ENCODE results near the gene PSME3IP1. TPM values are rescaled to one million over a fixed set of nuclear protein-coding genes. Genes with fewer than 3 reads are reported as not detected.

The PSME3IP1 gene
- total and polyA plus RNA-seq, 2 experiments from 2014 or later = 64.2 to 73.2 TPM

DNA sequence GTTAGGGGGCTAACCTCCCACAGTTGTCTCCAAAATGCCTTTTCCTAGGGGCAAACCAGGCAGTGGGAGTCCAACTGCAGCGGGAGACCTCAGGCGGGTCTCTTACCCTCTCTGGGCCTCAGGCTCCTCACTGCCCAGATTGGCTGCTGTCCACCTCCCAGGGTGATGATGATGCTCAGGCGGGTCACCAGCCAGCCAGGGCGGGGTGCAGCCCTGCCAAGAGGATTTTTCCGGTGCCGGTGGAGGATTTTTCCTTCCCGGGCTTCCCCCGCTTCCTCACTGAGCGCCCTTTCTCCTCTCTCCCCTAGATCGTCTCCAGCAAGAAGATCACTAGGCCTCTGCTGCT lies 70.7 kb downstream of the PSME3IP1 start:
- TF ChIP-seq EZH2 (IDR thresholded peaks at IDR 0.05; ENCODE audit: borderline replicate concordance) = no peak
- TF ChIP-seq EZH2phosphoT487 (IDR thresholded peaks at IDR 0.05; ENCODE audit: low read depth, severe bottlenecking, unreplicated experiment) = no peak
- TF ChIP-seq, protein P1, sequence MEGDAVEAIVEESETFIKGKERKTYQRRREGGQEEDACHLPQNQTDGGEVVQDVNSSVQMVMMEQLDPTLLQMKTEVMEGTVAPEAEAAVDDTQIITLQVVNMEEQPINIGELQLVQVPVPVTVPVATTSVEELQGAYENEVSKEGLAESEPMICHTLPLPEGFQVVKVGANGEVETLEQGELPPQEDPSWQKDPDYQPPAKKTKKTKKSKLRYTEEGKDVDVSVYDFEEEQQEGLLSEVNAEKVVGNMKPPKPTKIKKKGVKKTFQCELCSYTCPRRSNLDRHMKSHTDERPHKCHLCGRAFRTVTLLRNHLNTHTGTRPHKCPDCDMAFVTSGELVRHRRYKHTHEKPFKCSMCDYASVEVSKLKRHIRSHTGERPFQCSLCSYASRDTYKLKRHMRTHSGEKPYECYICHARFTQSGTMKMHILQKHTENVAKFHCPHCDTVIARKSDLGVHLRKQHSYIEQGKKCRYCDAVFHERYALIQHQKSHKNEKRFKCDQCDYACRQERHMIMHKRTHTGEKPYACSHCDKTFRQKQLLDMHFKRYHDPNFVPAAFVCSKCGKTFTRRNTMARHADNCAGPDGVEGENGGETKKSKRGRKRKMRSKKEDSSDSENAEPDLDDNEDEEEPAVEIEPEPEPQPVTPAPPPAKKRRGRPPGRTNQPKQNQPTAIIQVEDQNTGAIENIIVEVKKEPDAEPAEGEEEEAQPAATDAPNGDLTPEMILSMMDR (IDR thresholded peaks at IDR 0.05; ENCODE audit: poor library complexity) = no peak
- no peak overlapping the region for H2AFZ ChIP-seq
- no peaks in the 10 kb centered on the region for H3K9me3 ChIP-seq (ENCODE audit: low read depth)
- no peaks in the 10 kb centered on the region for H4K20me1 ChIP-seq (ENCODE audit: insufficient read depth, poor library complexity, severe bottlenecking)
- DNase-seq (ENCODE audit: low spot score) = no peak
- H3K27ac ChIP-seq = peak overlapping the region; percentile 64
- no peaks in the 10 kb centered on the region for H3K4me1 ChIP-seq (ENCODE audit: insufficient read depth)
- H3K27me3 ChIP-seq = no peaks in the 10 kb centered on the region
- H3K4me3 ChIP-seq = no peak overlapping the region
- 77% methylated on average over 5 of the region's 10 CpGs for WGBS (ENCODE audit: low lambda C conversion rate, missing lambda C conversion rate)
- no peaks in the 10 kb centered on the region for H3K79me2 ChIP-seq
- H3K9me2 ChIP-seq (replicated peaks; ENCODE audit: insufficient read depth) = no peaks in the 10 kb centered on the region
- no peaks in the 10 kb centered on the region for H3K36me3 ChIP-seq (replicated peaks; ENCODE audit: insufficient read depth, low read depth)
- no peak overlapping the region for H3K4me2 ChIP-seq

DNA sequence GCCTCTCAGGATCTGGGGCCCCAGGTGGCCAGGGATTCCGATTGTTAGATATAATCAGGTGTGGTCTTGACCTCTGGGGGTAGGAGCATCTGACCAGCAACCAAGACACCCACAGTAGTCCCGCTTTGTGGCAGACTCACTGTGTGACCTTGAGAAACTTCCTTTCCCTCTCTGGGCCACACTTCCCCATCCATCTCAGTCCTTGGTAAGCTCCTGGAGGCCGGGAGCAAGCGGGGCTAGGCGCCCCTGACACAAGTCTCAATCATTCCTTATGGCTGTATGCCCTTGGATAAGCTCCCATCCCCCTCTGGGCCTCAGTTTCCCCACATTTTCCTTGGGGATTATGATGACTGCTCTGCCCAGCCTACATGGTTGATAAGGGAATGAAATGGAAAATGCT lies 72.2 kb downstream of the PSME3IP1 start:
- Histone ChIP-seq H3K27ac (no peak overlapping the region), H3K4me2 (no peak overlapping the region), H3K9me2 (replicated peaks; ENCODE audit: insufficient read depth) (no peaks in the 10 kb centered on the region), H3K79me2 (no peaks in the 10 kb centered on the region), H3K4me3 (no peak overlapping the region), H3K36me3 (replicated peaks; ENCODE audit: insufficient read depth, low read depth) (no peaks in the 10 kb centered on the region), H3K9me3 (ENCODE audit: low read depth) (no peaks in the 10 kb centered on the region), H4K20me1 (ENCODE audit: insufficient read depth, poor library complexity, severe bottlenecking) (no peaks in the 10 kb centered on the region), H3K4me1 (ENCODE audit: insufficient read depth) (no peaks in the 10 kb centered on the region), H2AFZ (no peak overlapping the region), H3K27me3 (no peaks in the 10 kb centered on the region)
- no peak for DNase-seq (ENCODE audit: low spot score)
- TF ChIP-seq EZH2phosphoT487 (IDR thresholded peaks at IDR 0.05; ENCODE audit: low read depth, severe bottlenecking, unreplicated experiment) = no peak
- 82% methylated on average over 5 of the region's 5 CpGs for WGBS (ENCODE audit: low lambda C conversion rate, missing lambda C conversion rate)

DNA sequence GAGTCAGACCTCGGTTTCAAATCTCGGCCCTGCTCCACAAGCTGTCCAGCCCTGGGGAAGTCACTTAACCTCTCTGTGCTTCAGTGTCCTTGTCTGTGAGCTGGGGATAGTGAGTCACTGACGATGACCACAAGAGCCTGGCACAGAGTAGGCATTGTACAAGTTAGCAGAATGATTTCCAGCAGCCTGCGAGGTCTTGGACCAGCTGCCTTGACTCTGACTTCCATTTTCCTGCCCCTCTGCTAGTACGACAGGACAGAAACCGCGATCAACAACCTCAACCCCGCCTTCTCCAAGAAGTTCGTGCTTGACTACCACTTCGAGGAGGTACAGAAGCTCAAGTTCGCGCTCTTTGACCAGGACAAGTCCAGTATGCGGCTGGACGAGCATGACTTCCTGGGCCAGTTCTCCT lies 72.8 kb downstream of the PSME3IP1 start:
- no peaks in the 10 kb centered on the region for H3K27me3 ChIP-seq
- DNase-seq (ENCODE audit: low spot score) = no peak
- whole genome bisulfite sequencing (ENCODE audit: low lambda C conversion rate, missing lambda C conversion rate) = 95% methylated on average over 14 of the region's 14 CpGs
- no peaks in the 10 kb centered on the region for H3K4me1 ChIP-seq (ENCODE audit: insufficient read depth)
- no peak overlapping the region for H3K27ac ChIP-seq
- H2AFZ ChIP-seq = no peak overlapping the region
- no peaks in the 10 kb centered on the region for H3K9me3 ChIP-seq (ENCODE audit: low read depth)
- no peaks in the 10 kb centered on the region for H4K20me1 ChIP-seq (ENCODE audit: insufficient read depth, poor library complexity, severe bottlenecking)
- no peaks in the 10 kb centered on the region for H3K36me3 ChIP-seq (replicated peaks; ENCODE audit: insufficient read depth, low read depth)
- no peaks in the 10 kb centered on the region for H3K79me2 ChIP-seq
- H3K4me2 ChIP-seq = no peak overlapping the region
- no peak overlapping the region for H3K4me3 ChIP-seq
- no peak for TF ChIP-seq EZH2phosphoT487 (IDR thresholded peaks at IDR 0.05; ENCODE audit: low read depth, severe bottlenecking, unreplicated experiment)
- TF ChIP-seq, protein P1 (IDR thresholded peaks at IDR 0.05; ENCODE audit: poor library complexity) = no peak
- TF ChIP-seq EZH2 (IDR thresholded peaks at IDR 0.05; ENCODE audit: borderline replicate concordance) = no peak
- H3K9me2 ChIP-seq (replicated peaks; ENCODE audit: insufficient read depth) = no peaks in the 10 kb centered on the region

DNA sequence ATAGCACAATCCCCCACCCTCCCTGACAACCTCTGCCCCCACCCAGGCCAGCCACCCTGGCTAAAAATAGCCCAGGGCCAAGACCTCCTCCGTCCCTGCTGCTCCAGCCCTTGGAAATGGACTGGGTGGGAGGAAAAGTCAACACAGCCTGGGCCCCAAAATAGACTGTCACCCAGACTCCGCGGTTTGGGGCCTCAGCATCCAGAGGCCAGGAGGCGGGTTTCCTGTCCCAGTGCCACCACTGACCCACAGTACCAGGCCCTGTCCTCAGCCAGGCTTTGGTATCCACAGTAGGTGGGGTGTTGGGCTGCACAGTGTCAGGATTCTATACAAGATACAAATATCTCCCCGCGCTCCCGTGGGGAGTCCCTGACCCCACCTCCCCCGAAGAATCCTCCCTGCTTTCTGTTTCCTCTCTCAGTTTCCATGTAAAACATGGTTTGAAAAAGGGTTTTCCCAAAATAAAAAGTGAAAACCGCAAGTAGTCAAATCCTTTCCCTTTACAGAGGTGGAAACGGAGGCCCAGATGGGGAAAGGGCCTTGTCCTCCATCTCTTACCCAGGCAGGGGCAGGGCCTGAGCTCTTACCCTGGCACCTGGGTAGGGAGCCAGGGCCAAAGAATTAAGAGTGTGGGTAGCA lies 73.3 kb downstream of the PSME3IP1 start:
- DNase-seq (ENCODE audit: low spot score) = no peak
- Histone ChIP-seq H3K4me1 (ENCODE audit: insufficient read depth) (no peaks in the 10 kb centered on the region), H3K9me2 (replicated peaks; ENCODE audit: insufficient read depth) (no peaks in the 10 kb centered on the region), H3K4me3 (no peak overlapping the region), H3K36me3 (replicated peaks; ENCODE audit: insufficient read depth, low read depth) (no peaks in the 10 kb centered on the region), H3K4me2 (no peak overlapping the region), H4K20me1 (ENCODE audit: insufficient read depth, poor library complexity, severe bottlenecking) (no peaks in the 10 kb centered on the region), H2AFZ (no peak overlapping the region), H3K27ac (no peak overlapping the region), H3K9me3 (ENCODE audit: low read depth) (no peaks in the 10 kb centered on the region), H3K27me3 (no peaks in the 10 kb centered on the region), H3K79me2 (no peaks in the 10 kb centered on the region)
- 78% methylated on average over 10 of the region's 10 CpGs for WGBS (ENCODE audit: low lambda C conversion rate, missing lambda C conversion rate)
- no peak for TF ChIP-seq EZH2phosphoT487 (IDR thresholded peaks at IDR 0.05; ENCODE audit: low read depth, severe bottlenecking, unreplicated experiment)
- TF ChIP-seq, protein P1 (IDR thresholded peaks at IDR 0.05; ENCODE audit: poor library complexity) = no peak
- TF ChIP-seq EZH2 (IDR thresholded peaks at IDR 0.05; ENCODE audit: borderline replicate concordance) = no peak
